ENCODE measurements around the gene PKNOX2. TPM values are rescaled to one million over a fixed set of nuclear protein-coding genes. Genes with fewer than 3 reads are reported as not detected.

PKNOX2 gene
- total and polyA plus RNA-seq, 2 of the 4 experiments (the other 2 are of a cell fraction): 0.72 to 2.3 TPM

DNA sequence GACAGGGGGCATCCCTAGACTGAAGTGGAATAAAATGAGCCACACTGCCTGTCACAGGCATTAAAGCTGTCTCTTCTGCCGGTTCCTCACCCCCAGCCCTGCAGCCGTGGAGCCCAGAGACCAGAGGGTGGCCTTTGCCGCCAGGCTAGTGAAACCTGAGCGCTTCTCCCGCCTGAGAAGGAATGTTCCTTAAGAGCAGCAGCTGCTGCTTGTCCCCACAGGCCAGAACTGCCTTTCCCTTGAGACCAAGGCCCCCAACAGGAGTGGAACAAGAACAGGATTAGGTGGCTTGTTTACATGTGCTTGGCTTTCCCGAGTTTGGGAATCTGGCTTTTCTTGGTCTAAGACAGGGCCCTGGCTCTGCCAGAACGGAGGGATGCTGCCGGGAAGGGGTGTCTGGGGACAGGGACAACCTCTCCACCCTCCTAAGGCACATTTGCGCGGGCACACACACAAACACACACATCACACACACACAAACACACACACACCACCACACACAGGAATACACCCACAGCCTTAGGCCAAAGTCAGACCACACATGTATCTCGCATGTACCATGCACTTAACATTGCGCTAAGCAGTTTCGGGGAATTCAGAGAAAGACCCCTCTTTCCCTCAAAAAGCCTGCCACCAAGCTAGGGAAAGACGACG, 239.7 kb downstream of the PKNOX2 start:
- BruUV-seq (replicated peaks): no TSS peak

More for the DNA sequence above, 239.7 kb downstream of the PKNOX2 start:
- Histone ChIP-seq H3K56ac (ENCODE audit: extremely low read depth, insufficient read depth, low read length) (no peak overlapping the region), H3K9me3 (ENCODE audit: control insufficient read depth, insufficient read depth, low read length) (no peaks in the 10 kb centered on the region), H3K4me1 (ENCODE audit: control insufficient read depth, insufficient read depth, low read length) (peaks cover 6% of the 10 kb centered on the region; the same call in 1 of the 2 replicates), H4K5ac (ENCODE audit: low read depth, low read length) (peak overlapping the region; percentile 7; the same call in 1 of the 2 replicates), H2BK5ac (ENCODE audit: low read depth, low read length, poor library complexity, severe bottlenecking) (no peak overlapping the region), H2BK15ac (ENCODE audit: low read depth, low read length) (peak overlapping the region; percentile 59; the same call in 2 of the 3 replicates), H3K9ac (ENCODE audit: low read depth, low read length) (no peak overlapping the region), H3K36me3 (ENCODE audit: control insufficient read depth, insufficient read depth, low read length) (no peaks in the 10 kb centered on the region), H2AK9ac (replicated peaks; ENCODE audit: low read depth, low read length, poor library complexity) (no peak overlapping the region), H3K4me2 (ENCODE audit: low read depth, low read length) (peak overlapping the region; percentile 47; the same call in 1 of the 2 replicates), H3K9me1 (ENCODE audit: insufficient read depth, low read length) (no peaks in the 10 kb centered on the region), H3K14ac (replicated peaks; ENCODE audit: low read depth, low read length) (0 out of 2 replicates have a peak overlapping the region, but pooled peaks have one; percentile 27), H3K4ac (ENCODE audit: low read depth, low read length) (peak overlapping the region; percentile 85), H3K18ac (ENCODE audit: low read depth, low read length) (no peak overlapping the region; the same call in 1 of the 2 replicates), H3K79me1 (ENCODE audit: low read depth in 1 of 2, low read length in 2 of 2) (no peaks in the 10 kb centered on the region), H2BK20ac (ENCODE audit: low read depth, low read length) (peak overlapping the region; percentile 64), H3K4me3 (ENCODE audit: insufficient read depth, low read depth, low read length) (no peak overlapping the region), H2AK5ac (ENCODE audit: low read depth, low read length) (peak overlapping the region; percentile 91), H4K91ac (ENCODE audit: insufficient read depth, low read depth, low read length) (peak overlapping the region; percentile 37; the same call in 1 of the 2 replicates), H2AFZ (replicated peaks; ENCODE audit: low read length, poor library complexity) (peak overlapping the region; percentile 67), H3K27me3 (ENCODE audit: control insufficient read depth, insufficient read depth, low read length) (peaks cover 14% of the 10 kb centered on the region), H4K8ac (ENCODE audit: low read depth in 2 of 2, low read length in 2 of 2) (peak overlapping the region; percentile 38 to 50; a peak in 3 of 4 replicates), H3K23ac (ENCODE audit: low read depth, low read length) (peak overlapping the region; percentile 53), H4K20me1 (ENCODE audit: insufficient read depth, low read length) (no peaks in the 10 kb centered on the region), H3K27ac (ENCODE audit: insufficient read depth, low read length) (no peak overlapping the region), H2BK120ac (ENCODE audit: low read depth, low read length) (peak overlapping the region; percentile 73)
- in situ Hi-C loops (cut with MboI; ENCODE audit: low sequenced_read_pairs): loop anchor here (10.0 to 25.0 kb wide), 3 partner anchors 239 to 742 kb away; partner anchors contain the start of genes PKNOX2, SIAE and SPA17
- dilution Hi-C loops (cut with HindIII; ENCODE audit: low sequenced_read_pairs, unreplicated experiment): no loop called here
- ChIA-PET CTCF (interaction anchor here (0.9 to 2.0 kb wide), 6 partner anchors 8 to 313 kb away, joined by 3 to 14 read pairs (median 7); no protein-coding TSS in a partner anchor), POLR2A (ENCODE audit: unreplicated experiment) (no interaction called here)
- TF ChIP-seq RCOR1 (IDR thresholded peaks at IDR 0.05; ENCODE audit: insufficient replicate concordance, low read length) (no peak), SMC3 (IDR thresholded peaks at IDR 0.05; ENCODE audit: low read depth, low read length) (no peak), CEBPB (IDR thresholded peaks at IDR 0.05; ENCODE audit: low read depth, low read length) (no peak), NFE2L2 (IDR thresholded peaks at IDR 0.05; ENCODE audit: low read depth, low read length) (no peak), CTCF (conservative IDR thresholded peaks at IDR 0.05; ENCODE audit: low read depth, low read length) (no peak), POLR2A (IDR thresholded peaks at IDR 0.05; ENCODE audit: low read depth, low read length) (no peak)
- TF ChIP-seq, protein P1, sequence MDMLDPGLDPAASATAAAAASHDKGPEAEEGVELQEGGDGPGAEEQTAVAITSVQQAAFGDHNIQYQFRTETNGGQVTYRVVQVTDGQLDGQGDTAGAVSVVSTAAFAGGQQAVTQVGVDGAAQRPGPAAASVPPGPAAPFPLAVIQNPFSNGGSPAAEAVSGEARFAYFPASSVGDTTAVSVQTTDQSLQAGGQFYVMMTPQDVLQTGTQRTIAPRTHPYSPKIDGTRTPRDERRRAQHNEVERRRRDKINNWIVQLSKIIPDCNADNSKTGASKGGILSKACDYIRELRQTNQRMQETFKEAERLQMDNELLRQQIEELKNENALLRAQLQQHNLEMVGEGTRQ (IDR thresholded peaks at IDR 0.05; ENCODE audit: low read depth, low read length): no peak
- ATAC-seq (ENCODE audit: low read depth) (no peak), DNase-seq (no peak)
- WGBS, 2 experiments (ENCODE audit: extremely low coverage in 2 of 2, insufficient read length in 1 of 2): 48% methylated on average over 4 of the region's 15 CpGs; no CpG with 5 or more reads in 1 of the 2 experiments
- intact Hi-C loops (cut with micrococcal nuclease): loop anchor here (5.0 to 10.0 kb wide), 3 partner anchors 139 to 529 kb away; no protein-coding TSS in a partner anchor

Measured in IMR-90 (cell line).